ENCODE data around the gene KDM5B. TPM values are rescaled to one million over a fixed set of nuclear protein-coding genes. Genes with fewer than 3 reads are reported as not detected.

Gene KDM5B
- total and polyA plus RNA-seq, 7 donors = 10.9 to 68.1 (median 29.7) TPM

- 40 to 72% methylated on average over 9 of the region's 9 CpGs for WGBS, 2 donors
- H3K27me3 ChIP-seq = no peaks in the 10 kb centered on the region
- H3K27ac ChIP-seq = no peak overlapping the region
- H3K36me3 ChIP-seq = no peaks in the 10 kb centered on the region
- H3K4me1 ChIP-seq = peaks cover 0 to 25% (median 16%) of the 10 kb centered on the region in 4 donors
- intact Hi-C loops (cut with DNase I) = loop anchor here (5.0 kb wide), 2 partner anchors 60 to 195 kb away; partner anchors contain the start of gene TMEM183A
- no peak for TF ChIP-seq POLR2A (IDR thresholded peaks at IDR 0.05)
- H3K9me3 ChIP-seq = no peaks in the 10 kb centered on the region
- DNase-seq = no peak
- no peak overlapping the region for H3K4me3 ChIP-seq
Observed at GRCh38 chr1:202812176-202813026, 4.2 kb upstream of the KDM5B start.

DNA sequence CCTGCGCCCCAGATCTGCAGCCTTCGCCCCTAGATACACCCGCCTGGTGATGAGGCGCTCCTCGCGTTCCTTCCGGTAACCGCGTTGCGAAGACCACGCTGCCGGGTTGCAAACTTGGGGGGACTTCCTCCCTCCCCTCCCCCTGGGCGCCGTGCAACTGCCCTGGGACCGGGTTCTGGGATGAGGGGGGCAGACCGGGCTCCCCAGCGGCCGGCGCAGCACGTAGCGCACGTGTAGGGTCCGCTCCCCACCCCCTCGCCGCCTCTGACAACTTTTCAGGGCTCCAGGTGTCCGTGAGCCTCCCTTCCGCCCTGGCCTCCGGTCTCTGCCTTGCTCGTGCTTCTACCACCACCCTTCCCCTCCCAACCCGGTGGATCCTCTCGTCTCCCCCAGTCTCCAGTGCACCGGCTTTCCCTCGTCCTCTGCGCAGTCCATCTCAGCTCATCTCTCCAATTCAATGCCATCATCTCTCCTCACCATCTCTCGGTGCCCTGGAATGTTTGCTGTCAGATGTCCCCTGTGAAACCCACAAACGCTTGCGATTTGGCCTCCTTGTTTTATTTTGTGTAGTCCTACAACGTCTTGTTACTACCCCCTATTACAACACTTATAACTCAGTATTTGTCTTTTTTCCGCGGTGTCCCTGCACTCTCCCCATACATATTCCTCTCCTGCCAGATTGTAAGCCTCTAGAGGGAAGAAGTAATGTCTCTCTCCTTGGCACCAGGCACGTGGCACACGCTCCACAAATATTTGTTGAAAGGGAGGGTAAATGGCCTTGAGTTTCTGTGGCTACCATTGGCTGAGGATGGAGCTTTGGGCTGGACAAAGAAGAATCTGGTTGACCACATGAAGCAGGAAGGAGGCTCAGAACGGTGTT lies 3.3 kb upstream of the KDM5B start:
- peak overlapping the region; percentile 55 to 89 (median 82) for H3K4me3 ChIP-seq
- intact Hi-C loops (cut with DNase I) = loop anchor here (2.0 to 5.0 kb wide), 3 partner anchors 59 to 196 kb away; partner anchors contain the start of genes RABIF and TMEM183A
- no peaks in the 10 kb centered on the region for H3K36me3 ChIP-seq
- TF ChIP-seq POLR2A (IDR thresholded peaks at IDR 0.05) = no peak
- TF ChIP-seq POLR2AphosphoS5 (IDR thresholded peaks at IDR 0.05) = no peak
- TF ChIP-seq EP300 (IDR thresholded peaks at IDR 0.05) = no peak
- TF ChIP-seq, protein P1, sequence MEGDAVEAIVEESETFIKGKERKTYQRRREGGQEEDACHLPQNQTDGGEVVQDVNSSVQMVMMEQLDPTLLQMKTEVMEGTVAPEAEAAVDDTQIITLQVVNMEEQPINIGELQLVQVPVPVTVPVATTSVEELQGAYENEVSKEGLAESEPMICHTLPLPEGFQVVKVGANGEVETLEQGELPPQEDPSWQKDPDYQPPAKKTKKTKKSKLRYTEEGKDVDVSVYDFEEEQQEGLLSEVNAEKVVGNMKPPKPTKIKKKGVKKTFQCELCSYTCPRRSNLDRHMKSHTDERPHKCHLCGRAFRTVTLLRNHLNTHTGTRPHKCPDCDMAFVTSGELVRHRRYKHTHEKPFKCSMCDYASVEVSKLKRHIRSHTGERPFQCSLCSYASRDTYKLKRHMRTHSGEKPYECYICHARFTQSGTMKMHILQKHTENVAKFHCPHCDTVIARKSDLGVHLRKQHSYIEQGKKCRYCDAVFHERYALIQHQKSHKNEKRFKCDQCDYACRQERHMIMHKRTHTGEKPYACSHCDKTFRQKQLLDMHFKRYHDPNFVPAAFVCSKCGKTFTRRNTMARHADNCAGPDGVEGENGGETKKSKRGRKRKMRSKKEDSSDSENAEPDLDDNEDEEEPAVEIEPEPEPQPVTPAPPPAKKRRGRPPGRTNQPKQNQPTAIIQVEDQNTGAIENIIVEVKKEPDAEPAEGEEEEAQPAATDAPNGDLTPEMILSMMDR (IDR thresholded peaks at IDR 0.05) = no peak
- no peaks in the 10 kb centered on the region for H3K27me3 ChIP-seq
- 8 to 9% methylated on average over 43 of the region's 43 CpGs for WGBS, 2 donors
- H3K27ac ChIP-seq = peak overlapping the region; percentile 84 to 91 (median 87)
- peaks cover 0 to 30% (median 17%) of the 10 kb centered on the region in 4 donors for H3K4me1 ChIP-seq
- H3K9me3 ChIP-seq = no peaks in the 10 kb centered on the region
- peak; percentile 74 for DNase-seq

DNA sequence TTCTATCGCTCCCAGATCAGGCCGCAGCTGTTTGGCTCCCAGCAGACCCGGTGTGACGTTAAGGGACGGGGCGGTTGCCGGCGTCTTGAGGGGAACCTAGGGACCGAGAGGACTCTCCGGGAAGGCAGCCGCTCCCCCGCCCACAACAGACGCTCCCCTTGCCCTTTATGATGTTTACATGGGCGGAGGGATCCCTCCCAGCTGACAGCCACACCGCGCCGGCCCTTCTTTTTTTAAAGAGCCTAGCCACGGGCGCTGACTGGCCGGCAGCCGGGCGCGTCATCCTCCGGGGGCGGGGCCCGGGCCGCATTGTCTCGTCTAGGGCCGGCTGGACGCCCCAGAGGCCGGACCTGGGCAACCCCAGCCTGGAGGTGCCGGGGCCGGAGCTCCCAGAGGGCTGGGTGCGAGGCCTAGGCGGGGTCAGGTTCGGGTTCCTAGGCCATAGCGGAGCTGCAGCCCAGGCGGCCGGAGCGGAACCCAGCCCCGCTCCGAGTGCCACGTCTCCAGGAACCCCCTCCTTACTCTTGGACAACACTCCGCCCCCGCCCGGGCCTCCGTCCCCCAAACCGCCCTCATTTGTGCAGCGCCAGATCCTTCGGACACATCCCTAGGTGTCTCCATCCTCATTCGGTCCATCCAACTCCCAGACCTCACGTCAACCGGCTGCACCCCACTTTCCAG lies 2.5 kb upstream of the KDM5B start, which contains the start of gene PCAT6:
Gene PCAT6 (plus strand): TSS at position 340 of the 681 bp plus-strand sequence.
- Histone ChIP-seq H3K9me3 (no peaks in the 10 kb centered on the region), H3K27ac (peak within 1 kb of the TSS; percentile 84 to 91 (median 87)), H3K4me1 (peaks cover 0 to 38% (median 24%) of the 10 kb centered on the region in 4 donors), H3K27me3 (no peaks in the 10 kb centered on the region), H3K4me3 (peak within 1 kb of the TSS; percentile 55 to 89 (median 82)), H3K36me3 (no peaks in the 10 kb centered on the region)
- peak; percentile 98 for DNase-seq
- intact Hi-C loops (cut with DNase I) = loop anchor here (1.0 to 5.0 kb wide), 4 partner anchors 51 to 197 kb away; partner anchors contain the start of genes RABIF and TMEM183A
- TF ChIP-seq POLR2AphosphoS5 (IDR thresholded peaks at IDR 0.05) = peak; percentile 62 to 92 (median 87)
- peak; percentile 55 to 76 for TF ChIP-seq POLR2A (IDR thresholded peaks at IDR 0.05)
- peak in 2 of 4 donors; percentile 42 to 70 for TF ChIP-seq EP300 (IDR thresholded peaks at IDR 0.05)
- TF ChIP-seq, protein P1 (IDR thresholded peaks at IDR 0.05) = no peak
- whole genome bisulfite sequencing, 2 donors = 0 to 1% methylated on average over 53 of the region's 53 CpGs

DNA sequence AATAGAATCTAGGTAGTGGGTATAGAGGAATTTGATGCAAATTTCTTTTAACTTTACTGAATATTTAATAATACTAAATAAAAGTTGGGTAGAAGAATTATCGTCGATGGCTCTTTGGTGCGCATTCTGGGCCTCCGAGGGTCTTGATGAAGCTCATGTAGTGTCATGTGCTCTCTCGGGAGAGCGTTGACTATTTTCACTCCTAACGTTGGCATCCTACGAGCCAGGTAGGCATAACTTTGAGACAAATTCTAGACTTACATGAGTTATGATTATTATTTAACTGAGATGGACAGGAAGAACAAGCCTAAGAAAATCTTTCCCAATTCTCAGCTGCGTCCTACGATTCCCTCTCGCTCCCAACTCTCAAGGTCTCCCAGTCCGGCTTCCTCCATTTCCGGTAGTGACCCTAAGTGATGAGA lies 2.0 kb upstream of the KDM5B start:
- Histone ChIP-seq H3K4me1 (peaks cover 0 to 40% (median 28%) of the 10 kb centered on the region in 4 donors), H3K27me3 (no peaks in the 10 kb centered on the region), H3K9me3 (no peaks in the 10 kb centered on the region), H3K4me3 (peak overlapping the region; percentile 55 to 89 (median 82)), H3K36me3 (no peaks in the 10 kb centered on the region), H3K27ac (peak overlapping the region; percentile 84 to 91 (median 87))
- intact Hi-C loops (cut with DNase I) = loop anchor here (1.0 to 5.0 kb wide), 4 partner anchors 51 to 197 kb away; partner anchors contain the start of genes RABIF and TMEM183A
- no peak for TF ChIP-seq POLR2AphosphoS5 (IDR thresholded peaks at IDR 0.05)
- TF ChIP-seq, protein P1 (IDR thresholded peaks at IDR 0.05) = no peak
- no peak for TF ChIP-seq EP300 (IDR thresholded peaks at IDR 0.05)
- no peak for TF ChIP-seq POLR2A (IDR thresholded peaks at IDR 0.05)
- no peak for DNase-seq
- whole genome bisulfite sequencing, 2 donors = 11% methylated on average over 13 of the region's 13 CpGs
